ENCODE data around the gene LDAH. TPM values are rescaled to one million over a fixed set of nuclear protein-coding genes. Genes with fewer than 3 reads are reported as not detected.

Gene LDAH
- total and polyA plus RNA-seq, 2 experiments from 2014 or later = 12.1 to 37.5 TPM

DNA sequence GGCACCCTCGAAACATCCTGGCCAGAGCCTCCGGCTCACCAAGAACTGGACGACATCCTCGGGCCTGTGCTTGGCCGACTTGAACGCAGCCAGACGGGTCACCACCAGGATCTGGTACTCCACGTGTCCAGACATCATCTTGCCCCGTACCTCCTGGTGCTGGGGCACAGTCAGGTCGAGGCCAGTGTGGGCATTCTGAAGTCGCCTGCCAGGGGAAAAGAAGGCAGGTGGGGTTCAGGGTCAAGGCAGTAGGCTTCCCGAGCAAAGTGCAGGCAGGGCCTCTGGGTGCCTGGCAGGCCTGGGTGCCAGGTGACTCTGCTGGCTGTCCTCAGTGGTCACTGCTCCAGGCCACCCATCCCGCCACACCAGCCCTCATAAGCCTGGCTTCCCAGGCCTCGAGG is 177.6 kb downstream of the LDAH start (continued):
- TF ChIP-seq, protein P1, sequence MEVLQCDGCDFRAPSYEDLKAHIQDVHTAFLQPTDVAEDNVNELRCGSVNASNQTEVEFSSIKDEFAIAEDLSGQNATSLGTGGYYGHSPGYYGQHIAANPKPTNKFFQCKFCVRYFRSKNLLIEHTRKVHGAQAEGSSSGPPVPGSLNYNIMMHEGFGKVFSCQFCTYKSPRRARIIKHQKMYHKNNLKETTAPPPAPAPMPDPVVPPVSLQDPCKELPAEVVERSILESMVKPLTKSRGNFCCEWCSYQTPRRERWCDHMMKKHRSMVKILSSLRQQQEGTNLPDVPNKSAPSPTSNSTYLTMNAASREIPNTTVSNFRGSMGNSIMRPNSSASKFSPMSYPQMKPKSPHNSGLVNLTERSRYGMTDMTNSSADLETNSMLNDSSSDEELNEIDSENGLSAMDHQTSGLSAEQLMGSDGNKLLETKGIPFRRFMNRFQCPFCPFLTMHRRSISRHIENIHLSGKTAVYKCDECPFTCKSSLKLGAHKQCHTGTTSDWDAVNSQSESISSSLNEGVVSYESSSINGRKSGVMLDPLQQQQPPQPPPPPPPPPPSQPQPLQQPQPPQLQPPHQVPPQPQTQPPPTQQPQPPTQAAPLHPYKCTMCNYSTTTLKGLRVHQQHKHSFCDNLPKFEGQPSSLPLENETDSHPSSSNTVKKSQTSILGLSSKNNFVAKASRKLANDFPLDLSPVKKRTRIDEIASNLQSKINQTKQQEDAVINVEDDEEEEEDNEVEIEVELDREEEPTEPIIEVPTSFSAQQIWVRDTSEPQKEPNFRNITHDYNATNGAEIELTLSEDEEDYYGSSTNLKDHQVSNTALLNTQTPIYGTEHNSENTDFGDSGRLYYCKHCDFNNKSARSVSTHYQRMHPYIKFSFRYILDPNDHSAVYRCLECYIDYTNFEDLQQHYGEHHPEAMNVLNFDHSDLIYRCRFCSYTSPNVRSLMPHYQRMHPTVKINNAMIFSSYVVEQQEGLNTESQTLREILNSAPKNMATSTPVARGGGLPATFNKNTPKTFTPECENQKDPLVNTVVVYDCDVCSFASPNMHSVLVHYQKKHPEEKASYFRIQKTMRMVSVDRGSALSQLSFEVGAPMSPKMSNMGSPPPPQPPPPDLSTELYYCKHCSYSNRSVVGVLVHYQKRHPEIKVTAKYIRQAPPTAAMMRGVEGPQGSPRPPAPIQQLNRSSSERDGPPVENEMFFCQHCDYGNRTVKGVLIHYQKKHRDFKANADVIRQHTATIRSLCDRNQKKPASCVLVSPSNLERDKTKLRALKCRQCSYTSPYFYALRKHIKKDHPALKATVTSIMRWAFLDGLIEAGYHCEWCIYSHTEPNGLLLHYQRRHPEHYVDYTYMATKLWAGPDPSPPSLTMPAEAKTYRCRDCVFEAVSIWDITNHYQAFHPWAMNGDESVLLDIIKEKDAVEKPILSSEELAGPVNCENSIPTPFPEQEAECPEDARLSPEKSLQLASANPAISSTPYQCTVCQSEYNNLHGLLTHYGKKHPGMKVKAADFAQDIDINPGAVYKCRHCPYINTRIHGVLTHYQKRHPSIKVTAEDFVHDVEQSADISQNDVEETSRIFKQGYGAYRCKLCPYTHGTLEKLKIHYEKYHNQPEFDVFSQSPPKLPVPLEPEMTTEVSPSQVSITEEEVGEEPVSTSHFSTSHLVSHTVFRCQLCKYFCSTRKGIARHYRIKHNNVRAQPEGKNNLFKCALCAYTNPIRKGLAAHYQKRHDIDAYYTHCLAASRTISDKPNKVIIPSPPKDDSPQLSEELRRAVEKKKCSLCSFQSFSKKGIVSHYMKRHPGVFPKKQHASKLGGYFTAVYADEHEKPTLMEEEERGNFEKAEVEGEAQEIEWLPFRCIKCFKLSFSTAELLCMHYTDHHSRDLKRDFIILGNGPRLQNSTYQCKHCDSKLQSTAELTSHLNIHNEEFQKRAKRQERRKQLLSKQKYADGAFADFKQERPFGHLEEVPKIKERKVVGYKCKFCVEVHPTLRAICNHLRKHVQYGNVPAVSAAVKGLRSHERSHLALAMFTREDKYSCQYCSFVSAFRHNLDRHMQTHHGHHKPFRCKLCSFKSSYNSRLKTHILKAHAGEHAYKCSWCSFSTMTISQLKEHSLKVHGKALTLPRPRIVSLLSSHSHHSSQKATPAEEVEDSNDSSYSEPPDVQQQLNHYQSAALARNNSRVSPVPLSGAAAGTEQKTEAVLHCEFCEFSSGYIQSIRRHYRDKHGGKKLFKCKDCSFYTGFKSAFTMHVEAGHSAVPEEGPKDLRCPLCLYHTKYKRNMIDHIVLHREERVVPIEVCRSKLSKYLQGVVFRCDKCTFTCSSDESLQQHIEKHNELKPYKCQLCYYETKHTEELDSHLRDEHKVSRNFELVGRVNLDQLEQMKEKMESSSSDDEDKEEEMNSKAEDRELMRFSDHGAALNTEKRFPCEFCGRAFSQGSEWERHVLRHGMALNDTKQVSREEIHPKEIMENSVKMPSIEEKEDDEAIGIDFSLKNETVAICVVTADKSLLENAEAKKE (CRISPR knock-in tag; IDR thresholded peaks at IDR 0.05) = no peak
- TF ChIP-seq ZNF114 (CRISPR knock-in tag; IDR thresholded peaks at IDR 0.05) = no peak
- TF ChIP-seq EZH2 (IDR thresholded peaks at IDR 0.05; ENCODE audit: low read depth, unreplicated experiment) = no peak
- TF ChIP-seq CREB1 (CRISPR knock-in tag; IDR thresholded peaks at IDR 0.05; ENCODE audit: low read depth) = no peak
- no peak for TF ChIP-seq EZH2phosphoT487 (IDR thresholded peaks at IDR 0.05; ENCODE audit: unreplicated experiment)
- TF ChIP-seq CTCF (conservative IDR thresholded peaks at IDR 0.05; ENCODE audit: low read depth in 2 of 2) = no peak
- no peak for TF ChIP-seq POLR2AphosphoS5 (IDR thresholded peaks at IDR 0.05; ENCODE audit: low read depth)
- TF ChIP-seq ETS1 (IDR thresholded peaks at IDR 0.05) = no peak

All from GM23338 (cell line).